Mesothelial cell of epicardium (in vitro differentiated cells): ENCODE measurements around the gene PIEZO2. TPM values are rescaled to one million over a fixed set of nuclear protein-coding genes. Genes with fewer than 3 reads are reported as not detected.

ENCODE experiments used
- DNase-seq, 2 experiments: peaks; one replicate each; pipeline ENCODE4 v3.0.0; 2021; ENCODE audit warnings: low spot score in 2 of 2; ENCODE audit not compliant: unreplicated experiment in 2 of 2
- H3K27ac Mint-ChIP-seq: 2 replicates; pipeline ENCODE4 v1.8.0; 2021; ENCODE audit warnings: mixed read lengths
- H3K27me3 Mint-ChIP-seq: 2 replicates; pipeline ENCODE4 v1.8.0; 2021; ENCODE audit warnings: low read depth, mixed read lengths
- H3K36me3 Mint-ChIP-seq: 2 replicates; pipeline ENCODE4 v1.8.0; 2021; ENCODE audit warnings: mixed read lengths
- H3K4me1 Mint-ChIP-seq: 2 replicates; pipeline ENCODE4 v1.8.0; 2021; ENCODE audit warnings: mixed read lengths
- H3K4me3 Mint-ChIP-seq: 2 replicates; pipeline ENCODE4 v1.8.0; 2021; ENCODE audit warnings: mild to moderate bottlenecking, moderate library complexity, mixed read lengths
- H3K9me3 Mint-ChIP-seq: 2 replicates; pipeline ENCODE4 v1.8.0; 2021; ENCODE audit warnings: mixed read lengths
- CTCF ChIP-seq: fragments of 200-600 bp; sonication (generic); IDR thresholded peaks from one replicate; pipeline ENCODE4 v1.5.0; 2021; ENCODE audit warnings: antibody characterized with exemption; ENCODE audit not compliant: unreplicated experiment
- total RNA-seq: library from RNA; stranded (reverse); gene quantifications from 3 replicates; pipeline ENCODE4 v1.2.1, GENCODE V29; 2021

PIEZO2 gene
- total RNA-seq, 1 donor from 2014 or later: 36.7 TPM

GRCh38 chr18:10840743-10841142 lies 308.6 kb downstream of the PIEZO2 start:
- peaks cover 5% of the 10 kb centered on the region for H3K36me3 Mint-ChIP-seq
- DNase-seq: no peak
- H3K4me3 Mint-ChIP-seq: no peak overlapping the region
- no peak for TF ChIP-seq CTCF
- no peak overlapping the region for H3K27ac Mint-ChIP-seq
- H3K27me3 Mint-ChIP-seq: no peaks in the 10 kb centered on the region
- H3K4me1 Mint-ChIP-seq: peaks cover 43% of the 10 kb centered on the region
- H3K9me3 Mint-ChIP-seq: peaks cover 19% of the 10 kb centered on the region

GRCh38 chr18:10839421-10839820 lies 309.9 kb downstream of the PIEZO2 start:
- Mint-ChIP-seq H3K27ac (no peak overlapping the region), H3K36me3 (peaks cover 6% of the 10 kb centered on the region), H3K4me3 (no peak overlapping the region), H3K4me1 (peaks cover 54% of the 10 kb centered on the region), H3K9me3 (peaks cover 19% of the 10 kb centered on the region), H3K27me3 (no peaks in the 10 kb centered on the region)
- TF ChIP-seq CTCF: no peak
- DNase-seq: no peak

GRCh38 chr18:10838553-10838952 lies 310.8 kb downstream of the PIEZO2 start:
- TF ChIP-seq CTCF: no peak
- peaks cover 19% of the 10 kb centered on the region for H3K9me3 Mint-ChIP-seq
- peak overlapping the region; percentile 28 for H3K27ac Mint-ChIP-seq
- DNase-seq: no peak
- peaks cover 53% of the 10 kb centered on the region for H3K4me1 Mint-ChIP-seq
- no peak overlapping the region for H3K4me3 Mint-ChIP-seq
- H3K36me3 Mint-ChIP-seq: peaks cover 6% of the 10 kb centered on the region
- no peaks in the 10 kb centered on the region for H3K27me3 Mint-ChIP-seq

GRCh38 chr18:10834128-10834815 lies 315.1 kb downstream of the PIEZO2 start:
- Mint-ChIP-seq H3K9me3 (peaks cover 16% of the 10 kb centered on the region), H3K36me3 (peaks cover 8% of the 10 kb centered on the region), H3K4me1 (peaks cover 28% of the 10 kb centered on the region), H3K27ac (peak overlapping the region; percentile 92), H3K4me3 (no peak overlapping the region), H3K27me3 (no peaks in the 10 kb centered on the region)
- no peak for TF ChIP-seq CTCF
- DNase-seq: no peak

- Mint-ChIP-seq H3K4me1 (peaks cover 27% of the 10 kb centered on the region), H3K9me3 (peaks cover 16% of the 10 kb centered on the region), H3K36me3 (peaks cover 8% of the 10 kb centered on the region), H3K27ac (no peak overlapping the region), H3K4me3 (no peak overlapping the region), H3K27me3 (no peaks in the 10 kb centered on the region)
- no peak for TF ChIP-seq CTCF
- DNase-seq: no peak
Observed at GRCh38 chr18:10833656-10834055, 315.7 kb downstream of the PIEZO2 start.

GRCh38 chr18:10826400-10826799 lies 323.0 kb downstream of the PIEZO2 start:
- no peak for DNase-seq
- Mint-ChIP-seq H3K27me3 (no peaks in the 10 kb centered on the region), H3K4me3 (no peak overlapping the region)

More at GRCh38 chr18:10826400-10826799, 323.0 kb downstream of the PIEZO2 start:
- TF ChIP-seq CTCF: no peak
- H3K9me3 Mint-ChIP-seq: peaks cover 25% of the 10 kb centered on the region
- no peak overlapping the region for H3K27ac Mint-ChIP-seq
- peaks cover 4% of the 10 kb centered on the region for H3K4me1 Mint-ChIP-seq
- H3K36me3 Mint-ChIP-seq: peaks cover 11% of the 10 kb centered on the region
